Esophagus muscularis mucosa (tissue), 4 donors: ENCODE measurements around the gene GATA3.

ENCODE experiments used
- EP300 ChIP-seq: sonication (generic); formaldehyde crosslinking; IDR thresholded peaks from one replicate; pipeline ENCODE4 v1.6.1; 2017; ENCODE audit warnings: antibody characterized with exemption
- POLR2AphosphoS5 ChIP-seq, 2 donors: sonication (generic); formaldehyde crosslinking; IDR thresholded peaks; one replicate each; pipeline ENCODE4 v1.6.1; 2017; ENCODE audit warnings: antibody characterized with exemption in 2 of 2
- TF ChIP-seq, protein P1 (sequence below), 3 experiments: fragments of 200-600 bp in 2 of 3; fragments of 450-650 bp in 1 of 3; sonication (generic) in 2 of 3; IDR thresholded peaks; one replicate each; pipeline ENCODE4 v1.5.1; 2017 to 2019; ENCODE audit warnings: antibody characterized with exemption in 3 of 3, mild to moderate bottlenecking in 2 of 3, moderate library complexity in 1 of 3

DNA sequence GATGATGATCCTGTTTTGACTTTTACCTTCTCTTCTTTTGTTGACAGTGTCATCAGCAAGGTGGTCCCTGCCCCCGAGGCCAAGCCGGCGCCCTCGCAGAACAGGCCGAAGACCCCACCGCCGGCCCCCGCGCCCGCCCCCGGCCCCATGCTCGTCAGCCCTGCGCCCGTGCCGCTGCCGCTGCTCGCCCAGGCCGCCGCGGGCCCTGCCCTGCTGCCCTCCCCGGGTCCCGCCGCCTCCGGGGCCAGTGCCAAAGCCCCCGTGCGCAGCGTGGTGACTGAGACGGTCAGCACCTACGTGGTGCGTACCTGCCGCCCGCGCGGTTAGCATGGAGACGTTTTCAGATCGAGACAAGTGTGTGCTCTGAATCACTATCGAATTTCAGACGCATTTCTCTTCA is 45.5 kb upstream of the GATA3 start:
- TF ChIP-seq POLR2AphosphoS5 (IDR thresholded peaks at IDR 0.05) (no peak), EP300 (no peak)
- TF ChIP-seq, protein P1, sequence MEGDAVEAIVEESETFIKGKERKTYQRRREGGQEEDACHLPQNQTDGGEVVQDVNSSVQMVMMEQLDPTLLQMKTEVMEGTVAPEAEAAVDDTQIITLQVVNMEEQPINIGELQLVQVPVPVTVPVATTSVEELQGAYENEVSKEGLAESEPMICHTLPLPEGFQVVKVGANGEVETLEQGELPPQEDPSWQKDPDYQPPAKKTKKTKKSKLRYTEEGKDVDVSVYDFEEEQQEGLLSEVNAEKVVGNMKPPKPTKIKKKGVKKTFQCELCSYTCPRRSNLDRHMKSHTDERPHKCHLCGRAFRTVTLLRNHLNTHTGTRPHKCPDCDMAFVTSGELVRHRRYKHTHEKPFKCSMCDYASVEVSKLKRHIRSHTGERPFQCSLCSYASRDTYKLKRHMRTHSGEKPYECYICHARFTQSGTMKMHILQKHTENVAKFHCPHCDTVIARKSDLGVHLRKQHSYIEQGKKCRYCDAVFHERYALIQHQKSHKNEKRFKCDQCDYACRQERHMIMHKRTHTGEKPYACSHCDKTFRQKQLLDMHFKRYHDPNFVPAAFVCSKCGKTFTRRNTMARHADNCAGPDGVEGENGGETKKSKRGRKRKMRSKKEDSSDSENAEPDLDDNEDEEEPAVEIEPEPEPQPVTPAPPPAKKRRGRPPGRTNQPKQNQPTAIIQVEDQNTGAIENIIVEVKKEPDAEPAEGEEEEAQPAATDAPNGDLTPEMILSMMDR (IDR thresholded peaks at IDR 0.05), result no peak
